ENCODE measurements around the gene C20orf202.

- TF ChIP-seq USF2 (IDR thresholded peaks at IDR 0.05) = no peak
- no peak for TF ChIP-seq EP300 (IDR thresholded peaks at IDR 0.05)
- TF ChIP-seq, protein P1, sequence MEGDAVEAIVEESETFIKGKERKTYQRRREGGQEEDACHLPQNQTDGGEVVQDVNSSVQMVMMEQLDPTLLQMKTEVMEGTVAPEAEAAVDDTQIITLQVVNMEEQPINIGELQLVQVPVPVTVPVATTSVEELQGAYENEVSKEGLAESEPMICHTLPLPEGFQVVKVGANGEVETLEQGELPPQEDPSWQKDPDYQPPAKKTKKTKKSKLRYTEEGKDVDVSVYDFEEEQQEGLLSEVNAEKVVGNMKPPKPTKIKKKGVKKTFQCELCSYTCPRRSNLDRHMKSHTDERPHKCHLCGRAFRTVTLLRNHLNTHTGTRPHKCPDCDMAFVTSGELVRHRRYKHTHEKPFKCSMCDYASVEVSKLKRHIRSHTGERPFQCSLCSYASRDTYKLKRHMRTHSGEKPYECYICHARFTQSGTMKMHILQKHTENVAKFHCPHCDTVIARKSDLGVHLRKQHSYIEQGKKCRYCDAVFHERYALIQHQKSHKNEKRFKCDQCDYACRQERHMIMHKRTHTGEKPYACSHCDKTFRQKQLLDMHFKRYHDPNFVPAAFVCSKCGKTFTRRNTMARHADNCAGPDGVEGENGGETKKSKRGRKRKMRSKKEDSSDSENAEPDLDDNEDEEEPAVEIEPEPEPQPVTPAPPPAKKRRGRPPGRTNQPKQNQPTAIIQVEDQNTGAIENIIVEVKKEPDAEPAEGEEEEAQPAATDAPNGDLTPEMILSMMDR (IDR thresholded peaks at IDR 0.05) = no peak
- no peak for TF ChIP-seq HDAC2 (IDR thresholded peaks at IDR 0.05)
- no peak for TF ChIP-seq MAX (IDR thresholded peaks at IDR 0.05)
- TF ChIP-seq HEYL (CRISPR knock-in tag; IDR thresholded peaks at IDR 0.05) = no peak
- no peak for TF ChIP-seq POLR2A (IDR thresholded peaks at IDR 0.05; ENCODE audit: low read length)
These were observed 16.8 kb upstream of the C20orf202 start for GRCh38 chr20:1186367-1186991.

All from A549 (cell line).